HG03280 (cell line): ENCODE data around the gene THY1.
"Not testable (repeated sequence)": the region's sequence is repeated elsewhere in the genome, so short reads cannot be mapped to it uniquely, and the experiment has no call there.

Source experiments
- ATAC-seq: cut with Tn5 transposase; IDR thresholded peaks from one replicate; pipeline ENCODE4 v1.9.1; 2021; ENCODE audit warnings: mild to moderate bottlenecking, moderate library complexity; ENCODE audit not compliant: unreplicated experiment

THY1 gene

GRCh38 chr11:119422809-119423508, at the start of gene THY1:
THY1 (minus strand) TSS chr11:119423172; CDS start chr11:119420905, 2,267 bp downstream.
- ATAC-seq, result no peak

GRCh38 chr11:119472186-119472855, 49.3 kb upstream of the THY1 start:
- ATAC-seq, result no peak

GRCh38 chr11:119471329-119471728, 48.4 kb upstream of the THY1 start:
- ATAC-seq, result no peak

- ATAC-seq, result no peak
Observed at GRCh38 chr11:119470317-119471291, 47.6 kb upstream of the THY1 start.

- ATAC-seq, result no peak
Observed at GRCh38 chr11:119469506-119469905, 46.5 kb upstream of the THY1 start.

- no peak for ATAC-seq
Observed at GRCh38 chr11:119468511-119468910, 45.5 kb upstream of the THY1 start.

- no peak for ATAC-seq
Observed at GRCh38 chr11:119461229-119461963, 38.4 kb upstream of the THY1 start.

GRCh38 chr11:119460582-119460981, 37.6 kb upstream of the THY1 start:
- no peak for ATAC-seq

GRCh38 chr11:119460097-119460496, 37.1 kb upstream of the THY1 start:
- no peak for ATAC-seq

- ATAC-seq, result no peak
Observed at GRCh38 chr11:119459293-119459976, 36.5 kb upstream of the THY1 start.

GRCh38 chr11:119455708-119456107, 32.7 kb upstream of the THY1 start:
- ATAC-seq, result not testable (repeated sequence)

- ATAC-seq, result not testable (repeated sequence)
Observed at GRCh38 chr11:119455241-119455640, 32.3 kb upstream of the THY1 start.

GRCh38 chr11:119453881-119454280, 30.9 kb upstream of the THY1 start:
- no peak for ATAC-seq

GRCh38 chr11:119450590-119451326, 27.8 kb upstream of the THY1 start:
- ATAC-seq, result no peak

- no peak for ATAC-seq
Observed at GRCh38 chr11:119449498-119449897, 26.5 kb upstream of the THY1 start.

- no peak for ATAC-seq
Observed at GRCh38 chr11:119448380-119448779, 25.4 kb upstream of the THY1 start.

- ATAC-seq, result no peak
Observed at GRCh38 chr11:119447664-119448242, 24.8 kb upstream of the THY1 start.

GRCh38 chr11:119446871-119447663, 24.1 kb upstream of the THY1 start:
- ATAC-seq, result no peak
